ENCODE results near the gene ELFN2. TPM values are rescaled to one million over a fixed set of nuclear protein-coding genes. Genes with fewer than 3 reads are reported as not detected.

The ELFN2 gene
- polyA plus RNA-seq, 4 donors = 0.07 to 0.16 TPM; not detected in 2

DNA sequence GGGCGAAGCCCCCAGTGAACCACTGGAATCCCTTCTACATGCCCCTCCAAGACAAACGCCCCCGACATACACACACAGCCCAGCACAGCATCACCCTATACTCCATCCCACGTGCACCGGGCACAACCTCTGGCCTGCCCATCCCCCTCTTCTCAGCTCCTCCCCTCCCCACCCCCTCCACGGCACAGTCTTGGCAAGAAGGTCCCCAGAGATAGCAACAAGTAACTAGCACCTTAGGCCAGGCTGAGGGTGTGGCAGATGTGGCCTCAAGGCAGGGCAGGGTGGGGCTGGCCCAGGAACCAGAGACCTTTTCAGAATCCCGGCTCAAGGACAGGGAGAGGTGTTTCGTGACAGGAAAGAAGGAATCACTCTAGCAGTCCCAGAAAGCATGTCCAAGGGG lies 90.7 kb downstream of the ELFN2 start:
- peak; percentile 59 to 95 for DNase-seq
- Histone ChIP-seq H3K4me3 (ENCODE audit: low read depth in 1 of 3, low read length in 3 of 3) (no peak overlapping the region), H3K4me1 (ENCODE audit: control insufficient read depth in 3 of 3, insufficient read depth in 2 of 3, low read depth in 1 of 3, low read length in 2 of 3) (peaks cover 3 to 47% (median 9%) of the 10 kb centered on the region in 3 donors), H3K27me3 (ENCODE audit: control insufficient read depth in 3 of 3, insufficient read depth in 3 of 3, low read length in 3 of 3) (peaks cover 0 to 37% (median 15%) of the 10 kb centered on the region in 3 donors), H3K36me3 (ENCODE audit: control insufficient read depth in 3 of 3, insufficient read depth in 2 of 3, low read depth in 1 of 3, low read length in 3 of 3) (no peaks in the 10 kb centered on the region), H3K9me3 (ENCODE audit: control insufficient read depth in 2 of 2, insufficient read depth in 1 of 2, low read depth in 1 of 2, low read length in 1 of 2) (no peaks in the 10 kb centered on the region), H3K27ac (ENCODE audit: low read depth in 1 of 3, low read length in 2 of 3) (peak overlapping the region in 1 of 3 donors; percentile 1)
- no peak for FAIRE-seq
- WGBS, 3 donors = 25 to 62% (median 47%) methylated on average over 8 of the region's 8 CpGs

DNA sequence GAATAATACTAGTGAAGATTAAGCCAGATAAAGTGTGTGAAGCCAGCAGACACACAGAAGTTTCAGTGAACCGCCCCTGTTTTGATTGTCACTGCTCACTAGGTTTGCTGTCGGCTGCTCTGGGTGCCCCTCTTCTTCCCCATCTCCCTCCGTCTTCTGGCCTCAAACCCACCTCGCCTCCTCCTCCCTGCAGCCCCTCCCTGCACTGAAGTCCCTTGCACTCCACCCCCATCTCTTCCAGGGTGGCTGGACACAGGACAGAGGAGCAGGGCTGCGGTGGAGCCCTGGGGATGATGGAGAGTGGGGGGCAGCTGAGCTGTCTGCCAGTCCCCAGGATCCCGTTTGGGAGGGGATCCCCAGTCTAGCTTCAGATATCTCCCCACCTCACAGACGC lies 91.5 kb downstream of the ELFN2 start:
- FAIRE-seq (no peak), DNase-seq (no peak)
- Histone ChIP-seq H3K27me3 (ENCODE audit: control insufficient read depth in 3 of 3, insufficient read depth in 3 of 3, low read length in 3 of 3) (peaks cover 0 to 37% (median 15%) of the 10 kb centered on the region in 3 donors), H3K4me3 (ENCODE audit: low read depth in 1 of 3, low read length in 3 of 3) (no peak overlapping the region), H3K4me1 (ENCODE audit: control insufficient read depth in 3 of 3, insufficient read depth in 2 of 3, low read depth in 1 of 3, low read length in 2 of 3) (peaks cover 3 to 52% (median 11%) of the 10 kb centered on the region in 3 donors), H3K36me3 (ENCODE audit: control insufficient read depth in 3 of 3, insufficient read depth in 2 of 3, low read depth in 1 of 3, low read length in 3 of 3) (no peaks in the 10 kb centered on the region), H3K27ac (ENCODE audit: low read depth in 1 of 3, low read length in 2 of 3) (no peak overlapping the region), H3K9me3 (ENCODE audit: control insufficient read depth in 2 of 2, insufficient read depth in 1 of 2, low read depth in 1 of 2, low read length in 1 of 2) (no peaks in the 10 kb centered on the region)
- 19 to 31% (median 22%) methylated on average over 7 of the region's 7 CpGs for WGBS, 3 donors

- Histone ChIP-seq H3K4me1 (ENCODE audit: control insufficient read depth in 3 of 3, insufficient read depth in 2 of 3, low read depth in 1 of 3, low read length in 2 of 3) (peaks cover 3 to 59% (median 11%) of the 10 kb centered on the region in 3 donors), H3K27me3 (ENCODE audit: control insufficient read depth in 3 of 3, insufficient read depth in 3 of 3, low read length in 3 of 3) (peaks cover 0 to 37% (median 15%) of the 10 kb centered on the region in 3 donors), H3K9me3 (ENCODE audit: control insufficient read depth in 2 of 2, insufficient read depth in 1 of 2, low read depth in 1 of 2, low read length in 1 of 2) (no peaks in the 10 kb centered on the region), H3K4me3 (ENCODE audit: low read depth in 1 of 3, low read length in 3 of 3) (no peak overlapping the region), H3K27ac (ENCODE audit: low read depth in 1 of 3, low read length in 2 of 3) (no peak overlapping the region), H3K36me3 (ENCODE audit: control insufficient read depth in 3 of 3, insufficient read depth in 2 of 3, low read depth in 1 of 3, low read length in 3 of 3) (no peaks in the 10 kb centered on the region)
- WGBS, 3 donors = 5 to 9% (median 6%) methylated on average over 39 to 50 of the region's 50 CpGs
- DNase-seq (no peak), FAIRE-seq (no peak)
These were observed 92.1 kb downstream of the ELFN2 start for GRCh38 chr22:37334859-37335805.

DNA sequence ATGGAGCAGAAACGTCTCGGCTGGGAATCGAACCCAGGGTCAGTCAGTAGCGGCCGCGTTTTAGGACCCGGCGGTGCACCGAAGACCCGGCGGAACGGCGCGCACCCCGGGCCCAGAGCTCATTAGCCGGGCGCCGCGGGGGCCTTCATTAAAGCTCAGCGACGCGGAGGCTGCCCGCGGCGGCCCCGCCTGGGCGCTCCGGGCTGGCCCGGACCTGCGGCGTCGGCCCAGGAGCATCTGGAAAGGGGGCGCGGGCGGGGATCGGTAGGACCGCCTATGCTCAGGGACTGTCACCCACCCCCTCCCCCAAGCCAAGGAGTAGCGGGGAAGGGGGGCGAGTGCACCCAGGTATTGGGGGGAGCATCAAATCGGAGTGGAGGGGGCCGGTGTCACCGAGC lies 92.8 kb downstream of the ELFN2 start:
- Histone ChIP-seq H3K4me3 (ENCODE audit: low read depth in 1 of 3, low read length in 3 of 3) (no peak overlapping the region), H3K27ac (ENCODE audit: low read depth in 1 of 3, low read length in 2 of 3) (no peak overlapping the region), H3K9me3 (ENCODE audit: control insufficient read depth in 2 of 2, insufficient read depth in 1 of 2, low read depth in 1 of 2, low read length in 1 of 2) (no peaks in the 10 kb centered on the region), H3K27me3 (ENCODE audit: control insufficient read depth in 3 of 3, insufficient read depth in 3 of 3, low read length in 3 of 3) (peaks cover 0 to 39% (median 15%) of the 10 kb centered on the region in 3 donors), H3K4me1 (ENCODE audit: control insufficient read depth in 3 of 3, insufficient read depth in 2 of 3, low read depth in 1 of 3, low read length in 2 of 3) (peaks cover 3 to 65% (median 11%) of the 10 kb centered on the region in 3 donors), H3K36me3 (ENCODE audit: control insufficient read depth in 3 of 3, insufficient read depth in 2 of 3, low read depth in 1 of 3, low read length in 3 of 3) (no peaks in the 10 kb centered on the region)
- FAIRE-seq (no peak), DNase-seq (no peak)
- WGBS, 3 donors = 2 to 5% (median 4%) methylated on average over 40 to 42 of the region's 42 CpGs

DNA sequence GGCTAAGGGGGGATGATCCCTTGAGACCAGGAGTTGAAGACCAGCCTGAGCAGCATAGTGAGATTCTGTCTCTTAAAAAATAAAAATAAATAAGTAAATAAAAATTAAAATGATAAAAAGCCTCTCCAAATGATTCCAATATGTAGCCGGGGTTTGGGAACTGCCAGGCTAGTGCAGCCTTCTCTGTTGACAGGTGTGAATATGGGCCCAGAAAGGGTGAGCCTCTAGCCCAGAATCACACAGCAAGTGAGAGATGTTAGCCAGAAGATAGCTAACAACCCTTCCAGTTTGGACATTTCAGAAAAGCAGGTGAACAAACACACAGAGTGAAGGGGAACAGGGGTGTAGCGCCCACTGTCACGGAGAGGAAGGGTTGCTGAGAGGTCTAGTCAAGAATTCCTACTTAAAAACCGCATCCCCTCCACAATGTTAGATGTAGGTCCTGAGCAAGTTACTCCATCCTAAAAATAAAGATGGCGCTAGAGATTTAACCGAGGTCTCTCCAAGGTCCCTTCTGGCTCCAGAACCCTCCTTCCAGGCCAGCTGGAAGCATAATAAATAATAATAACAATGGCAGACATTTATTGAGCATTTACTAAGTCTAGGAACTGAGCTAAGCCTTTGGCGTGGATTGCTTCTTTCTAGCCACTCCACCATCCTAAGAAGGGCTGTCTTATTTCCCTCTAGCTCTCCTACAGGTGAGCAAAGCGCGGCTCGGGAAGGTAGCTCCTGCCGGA lies 93.4 kb downstream of the ELFN2 start:
- Histone ChIP-seq H3K27ac (ENCODE audit: low read depth in 1 of 3, low read length in 2 of 3) (no peak overlapping the region), H3K27me3 (ENCODE audit: control insufficient read depth in 3 of 3, insufficient read depth in 3 of 3, low read length in 3 of 3) (peaks cover 0 to 39% (median 15%) of the 10 kb centered on the region in 3 donors), H3K9me3 (ENCODE audit: control insufficient read depth in 2 of 2, insufficient read depth in 1 of 2, low read depth in 1 of 2, low read length in 1 of 2) (no peaks in the 10 kb centered on the region), H3K36me3 (ENCODE audit: control insufficient read depth in 3 of 3, insufficient read depth in 2 of 3, low read depth in 1 of 3, low read length in 3 of 3) (no peaks in the 10 kb centered on the region), H3K4me1 (ENCODE audit: control insufficient read depth in 3 of 3, insufficient read depth in 2 of 3, low read depth in 1 of 3, low read length in 2 of 3) (peaks cover 3 to 62% (median 8%) of the 10 kb centered on the region in 3 donors), H3K4me3 (ENCODE audit: low read depth in 1 of 3, low read length in 3 of 3) (no peak overlapping the region)
- DNase-seq (no peak), FAIRE-seq (no peak)
- 39 to 49% (median 47%) methylated on average over 11 of the region's 11 CpGs for WGBS, 3 donors

GRCh38 chr22:37331856-37332536 lies 95.3 kb downstream of the ELFN2 start:
- Histone ChIP-seq H3K4me1 (ENCODE audit: control insufficient read depth in 3 of 3, insufficient read depth in 2 of 3, low read depth in 1 of 3, low read length in 2 of 3) (peaks cover 3 to 53% (median 3%) of the 10 kb centered on the region in 3 donors), H3K36me3 (ENCODE audit: control insufficient read depth in 3 of 3, insufficient read depth in 2 of 3, low read depth in 1 of 3, low read length in 3 of 3) (no peaks in the 10 kb centered on the region), H3K9me3 (ENCODE audit: control insufficient read depth in 2 of 2, insufficient read depth in 1 of 2, low read depth in 1 of 2, low read length in 1 of 2) (no peaks in the 10 kb centered on the region), H3K4me3 (ENCODE audit: low read depth in 1 of 3, low read length in 3 of 3) (no peak overlapping the region), H3K27ac (ENCODE audit: low read depth in 1 of 3, low read length in 2 of 3) (no peak overlapping the region), H3K27me3 (ENCODE audit: control insufficient read depth in 3 of 3, insufficient read depth in 3 of 3, low read length in 3 of 3) (peaks cover 0 to 39% (median 17%) of the 10 kb centered on the region in 3 donors)
- DNase-seq (peak in 1 of 2 donors; percentile 56), FAIRE-seq (no peak)
- WGBS, 3 donors = 39 to 64% (median 52%) methylated on average over 9 of the region's 9 CpGs

DNA sequence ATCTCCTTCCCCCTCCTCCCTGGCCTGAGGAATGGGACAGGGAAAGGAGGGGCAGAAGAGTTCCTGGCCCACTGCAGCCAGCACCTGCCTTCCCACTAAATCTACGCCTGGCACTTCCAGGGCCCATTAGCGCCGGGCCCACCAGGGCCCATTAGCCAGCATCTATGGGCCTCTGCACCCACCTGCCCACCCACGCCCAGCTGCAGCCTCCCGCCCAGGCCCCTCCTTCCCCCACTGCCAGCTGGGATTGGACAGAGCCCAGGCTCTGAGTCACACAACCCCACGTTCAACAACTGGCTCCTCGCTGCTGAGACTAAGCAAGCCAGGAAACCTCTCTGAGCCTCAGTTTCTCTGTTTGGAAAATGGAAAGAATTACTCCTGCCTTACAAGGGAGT lies 96.2 kb downstream of the ELFN2 start:
- no peak overlapping the region for H3K4me3 ChIP-seq (ENCODE audit: low read depth in 1 of 3, low read length in 3 of 3)
- FAIRE-seq (no peak), DNase-seq (no peak)
- peaks cover 0 to 39% (median 17%) of the 10 kb centered on the region in 3 donors for H3K27me3 ChIP-seq (ENCODE audit: control insufficient read depth in 3 of 3, insufficient read depth in 3 of 3, low read length in 3 of 3)
- WGBS, 3 donors = 11 to 37% (median 22%) methylated on average over 7 of the region's 7 CpGs
- H3K36me3 ChIP-seq (ENCODE audit: control insufficient read depth in 3 of 3, insufficient read depth in 2 of 3, low read depth in 1 of 3, low read length in 3 of 3) = no peaks in the 10 kb centered on the region
- peaks cover 2 to 51% (median 3%) of the 10 kb centered on the region in 3 donors for H3K4me1 ChIP-seq (ENCODE audit: control insufficient read depth in 3 of 3, insufficient read depth in 2 of 3, low read depth in 1 of 3, low read length in 2 of 3)
- H3K27ac ChIP-seq (ENCODE audit: low read depth in 1 of 3, low read length in 2 of 3) = no peak overlapping the region
- no peaks in the 10 kb centered on the region for H3K9me3 ChIP-seq (ENCODE audit: control insufficient read depth in 2 of 2, insufficient read depth in 1 of 2, low read depth in 1 of 2, low read length in 1 of 2)
